ENCODE data around the gene ULBP2.
A peak's percentile ranks its signal among the peaks of the same experiment; 100 is the strongest.
"Not testable (repeated sequence)": the region's sequence is repeated elsewhere in the genome, so short reads cannot be mapped to it uniquely, and the experiment has no call there.

Gene ULBP2

GRCh38 chr6:149950423-149950822 lies 8.6 kb downstream of the ULBP2 start:
- no peak for DNase-seq (ENCODE audit: low read depth in 2 of 2)

DNA sequence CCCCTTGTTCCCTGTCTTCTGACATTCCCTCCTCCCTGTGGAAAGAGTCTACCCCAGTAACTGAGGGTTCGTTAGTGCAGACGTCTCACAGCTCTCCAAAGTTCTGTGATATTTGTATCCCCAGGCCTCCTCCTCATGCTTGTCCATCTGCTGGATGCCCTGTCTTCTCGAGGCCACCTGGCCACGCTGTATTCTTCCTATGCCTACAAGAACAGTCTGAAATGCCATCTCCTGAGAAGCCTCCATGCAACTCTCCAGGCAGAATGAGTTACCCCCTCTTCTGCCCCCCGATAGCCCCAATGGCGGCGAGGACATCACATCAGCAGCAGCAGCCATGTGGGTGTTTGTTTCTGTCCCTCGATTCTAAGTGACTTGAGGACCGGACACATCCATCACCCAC lies 9.3 kb downstream of the ULBP2 start:
- no peak for DNase-seq (ENCODE audit: low read depth in 2 of 2)

DNA sequence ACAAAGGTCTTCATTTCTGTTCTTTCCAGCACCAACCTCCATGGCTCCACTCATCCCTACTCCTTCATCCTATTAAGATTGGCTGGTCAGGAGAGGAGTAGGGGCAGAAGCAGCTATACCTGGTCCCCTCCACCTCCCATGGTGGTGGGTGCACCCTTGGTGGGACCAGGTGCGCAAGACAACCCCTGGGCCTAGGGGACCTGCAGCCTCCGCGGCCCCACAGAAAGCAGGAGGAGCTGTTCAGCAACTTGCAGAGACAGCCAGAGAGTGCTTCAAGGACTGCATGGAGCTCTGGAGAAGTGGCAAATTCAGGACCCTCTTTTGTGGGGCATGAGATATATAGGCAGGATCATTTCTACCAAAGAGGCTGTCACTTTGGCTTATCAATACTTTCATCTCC lies 9.8 kb downstream of the ULBP2 start:
- DNase-seq (ENCODE audit: low read depth in 2 of 2): no peak

DNA sequence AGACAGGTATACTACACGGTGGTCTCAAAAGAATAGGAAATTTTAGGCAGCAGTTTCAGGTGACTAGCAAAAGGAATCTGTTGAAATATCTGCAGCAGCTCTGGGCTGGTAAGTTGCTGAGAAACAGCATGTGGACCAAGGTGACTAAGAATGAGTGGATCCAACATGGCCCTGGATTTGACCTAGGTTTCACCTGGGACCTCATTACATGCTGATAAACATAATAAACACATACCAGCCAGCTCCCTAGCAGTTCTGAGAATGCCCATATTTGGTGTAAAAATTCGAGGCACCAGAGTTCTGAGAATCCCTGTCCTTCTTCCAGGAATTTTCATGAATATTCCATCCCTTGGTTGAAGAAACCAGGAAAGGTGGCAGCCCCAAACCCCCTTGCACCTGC lies 11.6 kb downstream of the ULBP2 start:
- DNase-seq (ENCODE audit: low read depth in 2 of 2): not testable (repeated sequence)

DNA sequence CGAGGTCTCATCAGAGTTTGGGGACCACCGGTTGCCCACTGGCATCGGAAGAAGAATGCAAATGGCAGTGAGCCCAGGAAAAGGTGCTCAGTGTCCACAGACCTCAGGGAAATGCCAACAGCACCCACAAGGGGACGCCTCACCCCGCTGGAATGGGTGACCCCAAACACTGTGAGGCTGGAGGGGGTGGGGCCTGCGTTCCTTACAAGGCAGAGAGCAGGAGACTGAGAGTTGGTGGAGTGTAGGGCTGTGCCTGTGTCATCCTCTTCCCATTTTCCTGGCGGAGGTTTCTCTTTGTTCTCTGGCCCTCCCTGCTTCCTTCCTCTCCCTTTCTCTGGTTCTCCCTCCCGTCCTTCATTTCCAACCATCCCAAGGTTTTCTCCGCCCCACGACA lies 12.1 kb downstream of the ULBP2 start:
- not testable (repeated sequence) for DNase-seq (ENCODE audit: low read depth in 2 of 2)

DNA sequence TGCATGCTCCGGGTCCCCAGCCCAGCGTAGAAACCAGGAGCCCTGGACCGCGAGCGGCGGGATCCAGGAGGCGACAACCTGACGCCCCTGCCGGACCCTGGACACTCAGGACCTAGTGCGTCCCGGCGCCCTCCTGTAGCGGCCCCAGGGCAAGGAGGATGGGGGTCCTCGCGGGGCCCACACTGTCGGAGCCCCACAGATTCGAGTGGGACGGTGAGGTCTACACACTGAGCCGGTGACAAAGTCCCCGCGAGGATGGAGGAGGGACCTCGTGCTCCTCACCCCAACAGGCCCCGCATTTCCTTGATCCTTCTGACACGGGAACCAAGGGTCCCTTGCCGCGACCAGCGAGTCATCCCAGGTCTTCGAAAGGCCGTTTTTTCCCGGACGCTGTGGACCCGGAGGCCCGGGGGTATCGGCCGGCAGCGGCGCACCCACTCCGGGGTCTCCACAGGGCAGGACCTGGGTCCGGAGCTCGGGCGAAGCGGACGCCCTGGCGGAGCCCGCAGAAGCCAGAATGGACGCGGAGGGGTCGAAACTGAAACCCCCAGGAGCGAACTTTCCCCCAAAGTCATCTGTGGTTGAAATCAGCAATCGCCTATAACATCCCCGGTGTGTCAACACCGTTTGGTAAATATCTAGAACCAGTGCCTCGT lies 12.6 kb downstream of the ULBP2 start:
- DNase-seq (ENCODE audit: low read depth in 2 of 2): not testable (repeated sequence)

- not testable (repeated sequence) for DNase-seq (ENCODE audit: low read depth in 2 of 2)
Measured at GRCh38 chr6:149954984-149955653, 13.3 kb downstream of the ULBP2 start.

GRCh38 chr6:149955654-149956317 lies 14.0 kb downstream of the ULBP2 start:
- not testable (repeated sequence) for DNase-seq (ENCODE audit: low read depth in 2 of 2)

GRCh38 chr6:149958124-149958523 lies 16.3 kb downstream of the ULBP2 start:
- not testable (repeated sequence) for DNase-seq (ENCODE audit: low read depth in 2 of 2)

DNA sequence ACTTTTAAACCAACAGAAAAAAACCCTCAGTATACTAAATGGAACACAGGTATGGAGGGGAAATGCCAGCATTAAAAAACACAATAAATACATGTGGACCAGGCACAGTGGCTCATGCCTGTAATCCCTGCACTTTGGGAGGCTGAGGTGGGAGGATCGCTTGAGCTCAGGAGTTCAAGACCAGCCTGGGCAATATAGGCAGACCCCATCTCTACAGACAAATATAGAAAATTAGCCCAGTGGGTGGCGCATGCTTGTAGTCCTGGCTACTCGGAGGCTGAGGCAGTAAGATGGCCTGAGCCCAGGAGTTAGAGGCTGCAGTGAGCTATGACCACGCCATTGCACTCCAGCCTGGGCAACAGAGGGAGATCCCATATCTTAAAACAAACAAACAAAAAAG lies 18.0 kb downstream of the ULBP2 start:
- DNase-seq (ENCODE audit: low read depth in 2 of 2): not testable (repeated sequence)

DNA sequence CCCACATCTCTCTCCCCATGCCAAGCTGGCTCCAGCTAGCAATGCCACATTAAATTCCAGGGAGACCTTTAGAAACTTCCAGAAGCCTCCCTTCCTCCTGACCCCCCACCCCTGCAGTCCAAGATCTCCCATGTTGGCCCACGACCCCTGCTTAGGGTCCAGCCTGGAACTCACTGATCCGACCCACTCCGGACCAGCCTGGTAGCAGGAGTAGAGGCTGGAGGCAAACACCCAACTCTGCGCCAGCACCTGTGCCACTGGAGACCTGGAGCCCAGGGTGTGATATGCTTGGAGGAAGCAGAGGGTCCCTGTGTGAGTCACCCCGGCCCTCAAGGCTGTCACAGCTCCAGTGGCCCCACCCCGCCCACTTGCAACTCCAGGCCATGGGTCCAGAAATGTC lies 18.7 kb downstream of the ULBP2 start:
- no peak for DNase-seq (ENCODE audit: low read depth in 2 of 2)

DNA sequence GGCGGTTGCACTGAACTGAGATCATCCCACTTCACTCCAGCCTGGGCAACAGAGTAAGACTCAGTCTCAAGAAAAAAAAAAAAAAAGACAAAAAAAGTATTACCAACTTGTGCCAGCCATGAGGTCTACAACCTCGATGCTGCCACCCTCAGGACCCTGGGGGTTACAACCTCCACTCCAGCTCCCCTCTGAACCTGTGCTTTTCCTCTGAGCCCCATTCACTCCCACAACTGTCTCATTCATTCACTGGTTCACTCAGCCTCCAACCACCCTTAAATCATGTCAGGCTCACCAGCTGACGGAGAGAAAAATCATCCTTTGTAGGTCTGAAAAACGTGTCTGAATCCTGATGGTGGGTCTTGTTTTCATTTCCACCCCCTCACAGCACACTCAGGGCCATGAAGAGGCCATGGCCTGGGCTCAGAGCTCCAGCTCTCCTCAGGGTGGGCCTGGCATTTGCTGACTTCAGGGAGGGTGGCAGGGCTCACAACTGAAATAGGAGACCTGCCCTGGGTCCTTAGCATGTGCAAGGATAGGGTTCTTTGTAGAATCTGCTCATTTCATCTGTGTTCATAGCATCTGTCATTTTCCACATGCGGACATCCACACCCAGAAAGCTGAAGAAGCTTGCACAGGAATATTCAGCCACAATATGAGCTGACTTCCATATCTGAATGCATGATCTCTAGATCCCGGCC lies 20.1 kb downstream of the ULBP2 start:
- no peak for DNase-seq (ENCODE audit: low read depth in 2 of 2)

DNA sequence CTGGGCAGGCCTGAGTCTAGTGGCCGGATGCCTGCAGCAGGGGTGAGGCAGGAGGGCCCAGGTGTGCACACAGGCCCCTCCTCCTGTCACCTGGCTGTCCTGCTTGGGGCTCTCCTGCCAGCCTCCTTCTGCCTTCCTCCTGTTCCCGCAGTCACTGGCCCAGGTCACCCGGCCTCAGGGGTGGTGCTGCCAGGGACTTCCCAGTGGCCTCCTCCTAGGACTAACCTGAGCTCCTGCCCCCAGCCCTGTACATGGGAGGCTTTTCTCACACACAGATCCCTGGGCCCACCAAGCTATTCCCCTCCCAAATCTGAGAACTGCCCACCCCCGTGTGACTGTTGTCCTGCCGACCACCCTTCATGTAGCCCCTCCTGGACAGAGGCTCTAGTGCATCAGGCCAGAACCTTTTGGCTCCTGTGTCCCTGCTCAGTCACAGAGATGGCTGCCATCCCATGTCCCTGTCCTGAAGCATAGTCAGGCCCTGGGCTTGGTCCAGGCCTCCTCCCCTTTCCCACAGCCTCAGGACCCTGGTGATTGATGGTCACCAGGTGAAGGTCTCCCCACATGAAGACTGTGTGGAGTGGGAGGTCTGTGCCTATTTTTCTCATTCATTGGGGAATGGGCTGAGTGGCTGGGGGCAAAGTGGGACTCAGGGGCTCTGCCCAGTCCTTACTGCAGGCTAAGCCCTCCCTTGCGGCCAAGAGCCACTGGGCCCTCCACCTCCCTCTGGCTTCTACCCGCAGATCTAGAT lies 20.8 kb downstream of the ULBP2 start:
- no peak for DNase-seq (ENCODE audit: low read depth in 2 of 2)

- DNase-seq (ENCODE audit: low read depth in 2 of 2): peak in 1 of 2 donors; percentile 45
Measured at GRCh38 chr6:149963212-149963461, 21.3 kb downstream of the ULBP2 start.

DNA sequence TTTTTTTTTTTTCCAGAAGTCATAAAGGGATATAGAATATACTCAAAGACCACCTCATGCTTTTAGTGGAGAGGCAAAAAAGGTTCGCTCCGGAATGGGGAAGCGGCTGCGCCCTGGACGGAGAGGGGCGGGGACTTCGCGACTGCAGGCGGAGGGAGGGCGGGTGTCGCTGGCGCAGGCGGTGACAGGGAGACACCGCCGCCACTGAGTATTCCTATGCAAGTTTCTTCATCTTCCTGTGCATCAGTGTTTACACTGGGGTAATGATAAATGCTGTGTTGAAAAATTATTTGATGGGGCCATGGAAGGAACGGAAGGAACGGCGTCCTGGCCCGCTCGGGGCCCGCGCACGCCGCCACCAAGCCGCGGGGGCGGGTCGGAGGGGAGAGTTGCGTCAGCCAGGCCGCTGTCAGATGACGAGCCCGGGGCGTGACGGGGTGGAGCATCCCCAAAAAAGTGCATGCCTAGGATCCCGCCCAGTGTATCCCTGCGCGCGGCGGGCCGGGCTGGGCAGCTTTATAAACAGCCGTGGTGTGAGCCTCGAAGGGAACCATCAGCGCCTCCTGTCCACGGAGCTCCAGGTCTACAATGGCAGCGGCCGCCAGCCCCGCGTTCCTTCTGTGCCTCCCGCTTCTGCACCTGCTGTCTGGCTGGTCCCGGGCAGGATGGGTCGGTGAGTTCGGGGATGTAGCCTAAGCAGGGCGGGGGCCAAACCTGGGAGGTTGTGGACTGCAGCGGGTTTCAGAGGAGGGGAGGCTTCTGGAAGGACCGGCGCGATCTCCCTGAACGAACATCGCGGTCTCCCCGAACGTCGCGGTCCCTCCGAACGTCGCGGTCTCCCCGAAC lies 21.9 kb downstream of the ULBP2 start, which contains the start of gene ULBP1:
Gene ULBP1 (plus strand): TSS at position 482 of the 846 bp plus-strand sequence. CDS start 107 bp downstream, at position 589.
- peak; percentile 68 to 76 for DNase-seq (ENCODE audit: low read depth in 2 of 2)

GRCh38 chr6:149964308-149965193 lies 22.7 kb downstream of the ULBP2 start:
- no peak for DNase-seq (ENCODE audit: low read depth in 2 of 2)

- DNase-seq (ENCODE audit: low read depth in 2 of 2): no peak
Measured at GRCh38 chr6:149965194-149966020, 23.6 kb downstream of the ULBP2 start.

- DNase-seq (ENCODE audit: low read depth in 2 of 2): not testable (repeated sequence)
Measured at GRCh38 chr6:149966319-149966718, 24.5 kb downstream of the ULBP2 start.

- no peak for DNase-seq (ENCODE audit: low read depth in 2 of 2)
Measured at GRCh38 chr6:149967591-149967990, 25.8 kb downstream of the ULBP2 start.
